ENCODE measurements around the gene FREY1.

DNA sequence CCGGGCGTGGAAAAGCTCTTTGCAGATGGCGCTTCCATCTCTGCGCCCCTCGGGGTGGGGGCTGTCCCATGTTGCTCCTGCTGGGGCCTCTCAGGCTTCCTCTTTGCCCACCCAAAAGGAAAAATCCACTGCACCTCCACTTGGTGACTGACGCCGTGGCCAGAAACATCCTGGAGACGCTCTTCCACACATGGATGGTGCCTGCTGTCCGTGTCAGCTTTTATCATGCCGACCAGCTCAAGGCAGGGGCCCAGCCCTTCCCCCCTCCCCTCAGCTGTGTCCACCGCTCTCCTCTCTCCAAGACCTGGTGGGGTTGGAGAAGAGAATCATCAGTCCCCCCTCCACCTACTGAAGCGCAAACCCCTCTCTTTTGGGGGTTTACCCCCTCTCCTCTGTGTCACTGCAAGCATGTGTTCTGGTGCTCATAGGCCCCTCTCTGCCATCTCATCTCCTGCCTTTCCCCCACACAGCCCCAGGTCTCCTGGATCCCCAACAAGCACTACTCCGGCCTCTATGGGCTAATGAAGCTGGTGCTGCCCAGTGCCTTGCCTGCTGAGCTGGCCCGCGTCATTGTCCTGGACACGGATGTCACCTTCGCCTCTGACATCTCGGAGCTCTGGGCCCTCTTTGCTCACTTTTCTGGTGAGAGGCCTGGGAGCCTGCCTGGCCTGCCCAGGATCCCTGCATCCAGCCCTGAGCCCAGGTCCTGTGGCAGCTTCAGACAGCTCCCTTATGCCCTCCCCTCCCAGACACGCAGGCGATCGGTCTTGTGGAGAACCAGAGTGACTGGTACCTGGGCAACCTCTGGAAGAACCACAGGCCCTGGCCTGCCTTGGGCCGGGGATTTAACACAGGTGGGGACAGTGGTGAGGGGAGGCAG, 17.2 kb upstream of the FREY1 start:
- TF ChIP-seq EZH2 (IDR thresholded peaks at IDR 0.05) (no peak), POLR2AphosphoS5 (IDR thresholded peaks at IDR 0.05; ENCODE audit: borderline replicate concordance, low read depth, low read length) (no peak)

Measured in SK-N-MC (cell line).